A549 (cell line): ENCODE results near the gene CUL9. TPM values are rescaled to one million over a fixed set of nuclear protein-coding genes. Genes with fewer than 3 reads are reported as not detected.

ENCODE experiments used
- ATAC-seq, 2 experiments: fragments of 200-7000 bp in 1 of 2; fragments of >200 bp in 1 of 2; cut with Nextera tagmentation in 1 of 2; cut with Tn5 transposase in 1 of 2; 3 replicates each; pipeline versions ENCODE4 v1.8.0 to v1.9.1; 2018 to 2020; ENCODE audit warnings: mild to moderate bottlenecking in 1 of 2, moderate library complexity in 1 of 2
- CTCF ChIA-PET: fragments of 300-600 bp; sonication (Branson Sonifier 250); formaldehyde crosslinking; extraction: SDS; loops from one replicate; lab custom pipeline; 2021; ENCODE audit warnings: antibody characterized with exemption, inconsistent platforms; lab: Yijun Ruan, JAX
- POLR2A ChIA-PET: fragments of 350-600 bp; formaldehyde crosslinking; extraction: SDS; loops from one replicate; lab custom pipeline; 2021; ENCODE audit warnings: antibody characterized with exemption, inconsistent platforms; lab: Yijun Ruan, JAX
- DNase-seq, 2 experiments: peaks; one replicate each; pipeline versions ENCODE4 v3.0.0 to v3.0.0-alpha.2; 2011 to 2016; ENCODE audit warnings: low read depth in 1 of 2, low spot score in 1 of 2
- FAIRE-seq: peaks from 2 replicates; lab custom pipeline; 2011; peaks lifted over from hg19 to GRCh38; lab: Jason Lieb, UNC
- H3K27ac ChIP-seq, 2 experiments: fragments of >200 bp; sonication (Bioruptor Twin); formaldehyde crosslinking; 3 replicates each; pipeline ENCODE4 v1.5.1; 2016 to 2017
- H3K4me1 ChIP-seq: fragments of >200 bp; sonication (Bioruptor Twin); formaldehyde crosslinking; 3 replicates; pipeline ENCODE4 v1.6.1; 2016
- H3K4me2 ChIP-seq: fragments of >200 bp; sonication (Bioruptor Twin); formaldehyde crosslinking; 3 replicates; pipeline ENCODE4 v1.6.1; 2016
- H3K4me3 ChIP-seq: fragments of >200 bp; sonication (Bioruptor Twin); formaldehyde crosslinking; 3 replicates; pipeline ENCODE4 v1.5.1; 2016
- H3K9me3 ChIP-seq: fragments of >200 bp; sonication (Bioruptor Twin); formaldehyde crosslinking; 3 replicates; pipeline ENCODE4 v1.6.1; 2016
- CBX2 ChIP-seq: fragments of 200-600 bp; sonication (generic); IDR thresholded peaks from 2 replicates; pipeline ENCODE4 v1.6.1; 2016; ENCODE audit warnings: low read depth, mild to moderate bottlenecking, borderline replicate concordance
- CEBPB ChIP-seq, 2 experiments: fragments of >200 bp in 1 of 2; sonication (Bioruptor Twin) in 1 of 2; formaldehyde crosslinking in 1 of 2; IDR thresholded peaks; 2 replicates each; pipeline ENCODE4 v1.6.1; 2012 to 2016
- CHD4 ChIP-seq: fragments of 200-600 bp; sonication (generic); IDR thresholded peaks from 2 replicates; pipeline ENCODE4 v1.6.1; 2016; ENCODE audit warnings: antibody characterized with exemption, mild to moderate bottlenecking, borderline replicate concordance
- FOSB ChIP-seq: fragments of 250-450 bp; sonication (Bioruptor Pico); IDR thresholded peaks from 2 replicates; pipeline ENCODE4 v1.5.0; 2020; ENCODE audit warnings: mild to moderate bottlenecking, moderate library complexity
- FOSL2 ChIP-seq, 2 experiments: fragments of 450-650 bp in 1 of 2; fragments of >200 bp in 1 of 2; sonication (Bioruptor Twin) in 1 of 2; formaldehyde crosslinking; IDR thresholded peaks; 2 replicates each; pipeline versions ENCODE4 v1.5.0 to v1.6.1; 2016 to 2020; ENCODE audit warnings: mild to moderate bottlenecking in 1 of 2, moderate library complexity in 1 of 2
- FOXS1 ChIP-seq: fragments of 250-450 bp; sonication (Bioruptor Pico); IDR thresholded peaks from 2 replicates; pipeline ENCODE4 v1.5.0; 2020; ENCODE audit warnings: mild to moderate bottlenecking, moderate library complexity
- HEYL ChIP-seq: fragments of 250-450 bp; sonication (Bioruptor Pico); IDR thresholded peaks from 2 replicates; pipeline ENCODE4 v1.8.0; 2021; ENCODE audit warnings: mild to moderate bottlenecking, moderate library complexity
- HOXB5 ChIP-seq: fragments of 250-450 bp; sonication (Bioruptor Pico); IDR thresholded peaks from 2 replicates; pipeline ENCODE4 v1.5.0; 2020; ENCODE audit warnings: mild to moderate bottlenecking, moderate library complexity
- KDM1A ChIP-seq: fragments of 200-600 bp; sonication (generic); IDR thresholded peaks from 2 replicates; pipeline ENCODE4 v1.6.1; 2016; ENCODE audit warnings: low read depth, mild to moderate bottlenecking
- MAZ ChIP-seq: fragments of 150-350 bp; IDR thresholded peaks from 2 replicates; pipeline ENCODE4 v1.6.1; 2014; ENCODE audit warnings: antibody characterized with exemption, low read depth, low read length, borderline replicate concordance
- NFE2L2 ChIP-seq: fragments of 150-350 bp; conservative IDR thresholded peaks from 2 replicates; pipeline ENCODE4 v1.6.1; 2014; ENCODE audit warnings: low read length
- NR3C1 ChIP-seq: fragments of >200 bp; sonication (Bioruptor Twin); formaldehyde crosslinking; IDR thresholded peaks from 3 replicates; pipeline ENCODE4 v1.6.1; 2017
- RARB ChIP-seq: fragments of 250-450 bp; sonication (Bioruptor Pico); IDR thresholded peaks from 2 replicates; pipeline ENCODE4 v1.8.0; 2021; ENCODE audit warnings: mild to moderate bottlenecking, moderate library complexity
- SREBF2 ChIP-seq: fragments of 450-650 bp; IDR thresholded peaks from 2 replicates; pipeline ENCODE4 v1.6.1; 2014; ENCODE audit warnings: mild to moderate bottlenecking, moderate library complexity
- ZC3H11A ChIP-seq: fragments of 450-650 bp; IDR thresholded peaks from 2 replicates; pipeline ENCODE4 v1.6.1; 2014; ENCODE audit warnings: antibody characterized with exemption, mild to moderate bottlenecking
- ZFP36 ChIP-seq: fragments of 450-650 bp; IDR thresholded peaks from 2 replicates; pipeline ENCODE4 v1.6.1; 2014; ENCODE audit warnings: borderline replicate concordance; ENCODE audit not compliant: partially characterized antibody
- ZSCAN20 ChIP-seq: fragments of 250-450 bp; sonication (Bioruptor Pico); IDR thresholded peaks from 2 replicates; pipeline ENCODE4 v1.8.0; 2022; ENCODE audit warnings: mild to moderate bottlenecking, moderate library complexity
- WGBS: methylation state at CpG from one replicate; pipeline ENCODE4 v1.1.6; 2017; ENCODE audit errors: missing lambda C conversion rate; 5-methylcytosine and 5-hydroxymethylcytosine counted together
- polyA plus RNA-seq, 4 experiments: library from polyadenylated mRNA; depleted of rRNA in 3 of 4; stranded (reverse); fragments of >200 nt; fragmentation: RNase III in 1 of 4; extraction: RNeasy Plus Mini Kit Qiagen cat#74134 plus additional on column Dnase treatment in 1 of 4; gene quantifications; 2 replicates in 3 of 4; 3 replicates in 1 of 4; pipeline ENCODE4 v1.2.3, GENCODE V29; 2011 to 2017
- TF ChIP-seq, protein P1 (sequence below): fragments of 250-450 bp; sonication (Bioruptor Pico); IDR thresholded peaks from 2 replicates; pipeline ENCODE4 v1.5.0; 2021; ENCODE audit warnings: mild to moderate bottlenecking, moderate library complexity, borderline replicate concordance
- TF ChIP-seq, protein P2 (sequence below): IDR thresholded peaks from 2 replicates; pipeline ENCODE4 v1.6.1; 2012
- TF ChIP-seq, protein P3 (sequence below): fragments of >200 bp; sonication (Bioruptor Twin); formaldehyde crosslinking; IDR thresholded peaks from 3 replicates; pipeline ENCODE4 v1.5.1; 2016

CUL9 gene
- polyA plus RNA-seq, 2 of the 4 experiments (the other 2 are of a cell fraction), result 11.3 to 12.5 TPM

DNA sequence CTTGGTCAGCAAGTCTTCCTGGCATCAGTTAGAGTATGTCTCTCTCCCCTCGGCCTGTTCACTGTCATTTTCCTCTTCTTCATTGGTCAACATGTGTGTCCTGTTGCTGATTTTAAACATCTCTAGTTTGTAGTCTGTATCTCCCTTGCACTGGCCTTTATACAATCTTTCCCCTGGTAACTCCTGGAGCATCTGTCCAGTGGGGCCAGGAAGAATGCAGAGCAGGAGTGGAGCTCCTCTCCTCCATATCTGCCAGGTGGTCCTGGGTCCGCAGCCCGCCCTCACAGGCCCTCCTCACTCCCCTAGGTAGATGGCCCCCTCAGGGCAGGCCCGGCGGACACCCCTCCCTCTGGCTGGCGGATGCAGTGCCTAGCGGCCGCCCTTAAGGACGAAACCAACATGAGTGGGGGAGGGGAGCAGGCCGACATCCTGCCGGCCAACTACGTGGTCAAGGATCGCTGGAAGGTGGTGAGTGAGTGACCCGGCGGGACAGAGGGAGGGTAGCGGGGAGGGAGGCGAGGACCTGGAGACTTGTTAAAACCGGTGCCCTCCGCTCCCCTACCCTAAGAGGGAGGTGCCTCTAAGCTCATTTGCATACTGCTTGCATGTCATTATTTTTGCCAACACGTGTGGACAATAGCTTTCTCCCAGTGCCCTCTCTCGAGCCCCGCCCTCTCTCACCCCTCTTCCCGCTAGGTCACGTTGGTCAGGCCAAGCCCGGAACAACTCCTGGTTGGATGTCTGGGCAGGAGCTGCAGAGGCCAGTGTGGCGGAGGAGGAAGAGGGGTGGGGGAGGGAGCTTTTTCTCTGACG, 64.5 kb downstream of the CUL9 start:
- POLR2A ChIA-PET, result interaction anchor here (1.1 kb wide), 1 partner anchor 17 kb away, joined by 3 read pairs; the partner anchor contains the start of gene DNPH1
- Histone ChIP-seq H3K4me3 (peak overlapping the region; percentile 44), H3K4me2 (peak overlapping the region; percentile 80)
- 72% methylated on average over 16 of the region's 27 CpGs for WGBS
- DNase-seq, result peak in 1 of 2 experiments; percentile 35
- TF ChIP-seq, protein P1, sequence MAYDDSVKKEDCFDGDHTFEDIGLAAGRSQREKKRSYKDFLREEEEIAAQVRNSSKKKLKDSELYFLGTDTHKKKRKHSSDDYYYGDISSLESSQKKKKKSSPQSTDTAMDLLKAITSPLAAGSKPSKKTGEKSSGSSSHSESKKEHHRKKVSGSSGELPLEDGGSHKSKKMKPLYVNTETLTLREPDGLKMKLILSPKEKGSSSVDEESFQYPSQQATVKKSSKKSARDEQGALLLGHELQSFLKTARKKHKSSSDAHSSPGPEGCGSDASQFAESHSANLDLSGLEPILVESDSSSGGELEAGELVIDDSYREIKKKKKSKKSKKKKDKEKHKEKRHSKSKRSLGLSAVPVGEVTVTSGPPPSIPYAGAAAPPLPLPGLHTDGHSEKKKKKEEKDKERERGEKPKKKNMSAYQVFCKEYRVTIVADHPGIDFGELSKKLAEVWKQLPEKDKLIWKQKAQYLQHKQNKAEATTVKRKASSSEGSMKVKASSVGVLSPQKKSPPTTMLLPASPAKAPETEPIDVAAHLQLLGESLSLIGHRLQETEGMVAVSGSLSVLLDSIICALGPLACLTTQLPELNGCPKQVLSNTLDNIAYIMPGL (CRISPR knock-in tag), result no peak
- TF ChIP-seq CHD4 (no peak), CEBPB (IDR thresholded peaks at IDR 0.05) (no peak), MAZ (no peak), ZFP36 (no peak), HOXB5 (CRISPR knock-in tag) (no peak), CBX2 (no peak), ZC3H11A (no peak), FOXS1 (CRISPR knock-in tag) (no peak), FOSL2 (IDR thresholded peaks at IDR 0.05) (no peak), FOSL2 (CRISPR knock-in tag; IDR thresholded peaks at IDR 0.05) (no peak), RARB (CRISPR knock-in tag) (no peak), KDM1A (no peak), ZSCAN20 (CRISPR knock-in tag) (no peak), NR3C1 (no peak), FOSB (no peak), NFE2L2 (no peak), HEYL (CRISPR knock-in tag) (no peak), SREBF2 (no peak)
- TF ChIP-seq, protein P2, sequence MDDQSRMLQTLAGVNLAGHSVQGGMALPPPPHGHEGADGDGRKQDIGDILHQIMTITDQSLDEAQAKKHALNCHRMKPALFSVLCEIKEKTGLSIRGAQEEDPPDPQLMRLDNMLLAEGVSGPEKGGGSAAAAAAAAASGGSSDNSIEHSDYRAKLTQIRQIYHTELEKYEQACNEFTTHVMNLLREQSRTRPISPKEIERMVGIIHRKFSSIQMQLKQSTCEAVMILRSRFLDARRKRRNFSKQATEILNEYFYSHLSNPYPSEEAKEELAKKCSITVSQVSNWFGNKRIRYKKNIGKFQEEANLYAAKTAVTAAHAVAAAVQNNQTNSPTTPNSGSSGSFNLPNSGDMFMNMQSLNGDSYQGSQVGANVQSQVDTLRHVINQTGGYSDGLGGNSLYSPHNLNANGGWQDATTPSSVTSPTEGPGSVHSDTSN, result no peak
- TF ChIP-seq, protein P3, sequence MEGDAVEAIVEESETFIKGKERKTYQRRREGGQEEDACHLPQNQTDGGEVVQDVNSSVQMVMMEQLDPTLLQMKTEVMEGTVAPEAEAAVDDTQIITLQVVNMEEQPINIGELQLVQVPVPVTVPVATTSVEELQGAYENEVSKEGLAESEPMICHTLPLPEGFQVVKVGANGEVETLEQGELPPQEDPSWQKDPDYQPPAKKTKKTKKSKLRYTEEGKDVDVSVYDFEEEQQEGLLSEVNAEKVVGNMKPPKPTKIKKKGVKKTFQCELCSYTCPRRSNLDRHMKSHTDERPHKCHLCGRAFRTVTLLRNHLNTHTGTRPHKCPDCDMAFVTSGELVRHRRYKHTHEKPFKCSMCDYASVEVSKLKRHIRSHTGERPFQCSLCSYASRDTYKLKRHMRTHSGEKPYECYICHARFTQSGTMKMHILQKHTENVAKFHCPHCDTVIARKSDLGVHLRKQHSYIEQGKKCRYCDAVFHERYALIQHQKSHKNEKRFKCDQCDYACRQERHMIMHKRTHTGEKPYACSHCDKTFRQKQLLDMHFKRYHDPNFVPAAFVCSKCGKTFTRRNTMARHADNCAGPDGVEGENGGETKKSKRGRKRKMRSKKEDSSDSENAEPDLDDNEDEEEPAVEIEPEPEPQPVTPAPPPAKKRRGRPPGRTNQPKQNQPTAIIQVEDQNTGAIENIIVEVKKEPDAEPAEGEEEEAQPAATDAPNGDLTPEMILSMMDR, result no peak
- TF ChIP-seq, all 56 proteins: peak for 0
- 0 out of 3 replicates have a peak, but pooled peaks cover 4% of the 10 kb centered on the region for H3K4me1 ChIP-seq
- H3K27ac ChIP-seq, result peak overlapping the region in 1 of 2 experiments; percentile 51; a peak in 4 of 6 replicates
- peak; percentile 60 to 70 for ATAC-seq
- no peaks in the 10 kb centered on the region for H3K9me3 ChIP-seq
- FAIRE-seq, result no peak
- CTCF ChIA-PET, result interaction anchor here (0.6 to 1.0 kb wide), 3 partner anchors 16 to 112 kb away, joined by 3 read pairs; partner anchors contain the start of gene DNPH1
